HK-2 (cell line): ENCODE data around the gene PPL.
"Not testable (repeated sequence)": the region's sequence is repeated elsewhere in the genome, so short reads cannot be mapped to it uniquely, and the experiment has no call there.

Experiments used
- DNase-seq: peaks from one replicate; pipeline ENCODE4 v3.0.0-alpha.2; 2018; ENCODE audit not compliant: unreplicated experiment

PPL gene

DNA sequence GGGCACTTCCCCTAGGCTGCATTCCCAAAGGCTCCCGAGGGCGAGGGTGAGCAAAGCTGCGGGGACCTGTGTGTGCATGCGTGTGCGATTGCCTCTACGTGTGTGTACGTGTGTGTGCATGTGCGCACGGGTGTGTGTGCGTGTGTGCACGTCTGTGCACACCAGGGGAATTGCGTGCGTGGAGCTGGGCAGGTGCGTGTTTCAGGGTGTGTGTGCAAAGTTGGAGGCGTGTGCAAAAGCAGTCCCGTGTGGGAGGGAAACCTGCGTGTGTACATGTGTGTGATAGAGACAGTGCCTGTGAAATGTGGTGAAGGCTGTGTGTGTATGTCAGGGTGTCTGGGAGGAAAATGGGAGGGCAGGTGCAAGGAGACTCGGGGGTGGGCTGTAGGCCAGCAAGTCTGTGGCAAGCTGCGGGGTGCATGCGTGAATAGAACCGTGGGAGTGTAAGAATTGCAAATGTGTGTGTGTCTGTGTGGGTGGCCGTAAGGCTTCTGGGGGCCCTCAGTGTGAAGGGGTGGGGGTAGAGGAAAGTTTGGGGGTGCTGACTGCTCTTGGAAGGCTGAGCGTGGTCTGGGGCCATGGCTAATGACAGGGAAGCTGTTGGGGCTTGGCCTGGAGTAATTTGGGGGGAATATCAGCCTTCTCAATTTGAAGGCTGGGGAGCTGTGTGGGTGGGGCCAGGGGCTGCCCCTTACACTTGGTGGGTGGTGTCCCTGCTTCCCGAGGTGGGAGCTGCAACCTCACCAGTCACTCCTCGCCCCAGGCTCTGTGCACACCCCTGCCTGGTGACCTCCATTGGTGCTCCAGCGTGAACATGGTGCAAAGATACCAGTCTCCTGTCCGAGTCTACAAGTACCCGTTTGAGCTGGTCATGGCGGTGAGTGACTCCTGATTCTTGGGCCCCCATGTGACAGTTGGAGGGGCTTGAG lies 21.8 kb upstream of the PPL start:
- no peak for DNase-seq

DNA sequence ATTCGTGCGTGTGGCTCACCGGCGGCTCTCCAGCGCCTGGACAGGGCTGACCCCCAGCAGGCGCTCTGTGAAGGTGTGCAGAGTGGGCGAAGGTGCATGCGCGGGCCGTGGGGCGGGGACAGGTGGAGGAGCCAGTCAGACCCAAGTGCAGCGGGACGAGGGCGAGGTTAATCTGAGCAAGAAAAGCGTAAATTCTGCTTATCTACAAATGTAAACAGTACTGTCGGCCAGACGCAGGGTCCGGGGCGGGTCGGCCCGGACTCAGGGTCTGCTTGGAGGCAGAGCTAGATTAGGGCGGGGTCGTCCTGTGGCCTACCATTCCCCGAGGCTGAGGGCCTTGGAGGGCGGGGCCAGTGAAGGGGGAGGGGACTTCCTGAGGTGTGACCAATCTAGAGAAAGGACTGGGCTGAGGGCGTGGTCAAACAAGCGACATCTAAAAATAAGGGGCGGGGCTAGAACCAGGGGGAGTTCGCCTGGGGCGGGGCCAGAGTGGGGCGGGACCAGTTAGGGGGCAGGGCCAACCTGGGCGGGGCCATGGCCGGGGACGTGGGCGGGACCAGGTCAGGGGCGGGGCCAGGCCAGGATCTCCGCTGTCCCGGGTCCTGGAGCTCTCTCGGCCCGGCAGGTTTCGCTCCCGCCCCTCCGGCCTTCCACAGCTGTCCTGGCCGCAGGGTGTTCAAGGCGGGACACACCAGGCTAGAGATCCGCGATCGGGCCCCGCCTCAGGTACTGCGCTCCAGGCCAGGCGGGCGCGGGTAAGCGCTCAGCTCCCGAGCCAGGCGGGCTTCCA lies 21.0 kb upstream of the PPL start, which contains the start of gene SEC14L5:
Gene SEC14L5, plus strand, starts transcription at position 611 of the 790 bp plus-strand sequence. CDS start 994 bp downstream, outside the sequence.
- peak; percentile 93 for DNase-seq

DNA sequence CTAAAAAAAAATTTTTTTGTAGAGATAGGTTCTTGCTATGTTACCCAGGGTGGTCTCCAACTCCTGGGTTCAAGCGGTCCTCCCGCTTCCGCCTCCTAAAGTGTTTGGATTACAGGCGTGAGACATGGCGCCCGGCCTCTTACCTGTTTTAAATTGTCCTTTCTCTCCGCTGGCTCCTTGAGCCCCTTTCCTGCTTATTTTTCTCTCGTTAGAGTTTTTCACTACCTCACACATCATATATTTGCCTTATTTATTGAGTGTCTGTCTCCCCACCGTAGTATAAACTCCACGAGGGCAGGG lies 20.4 kb upstream of the PPL start:
- DNase-seq: no peak

DNA sequence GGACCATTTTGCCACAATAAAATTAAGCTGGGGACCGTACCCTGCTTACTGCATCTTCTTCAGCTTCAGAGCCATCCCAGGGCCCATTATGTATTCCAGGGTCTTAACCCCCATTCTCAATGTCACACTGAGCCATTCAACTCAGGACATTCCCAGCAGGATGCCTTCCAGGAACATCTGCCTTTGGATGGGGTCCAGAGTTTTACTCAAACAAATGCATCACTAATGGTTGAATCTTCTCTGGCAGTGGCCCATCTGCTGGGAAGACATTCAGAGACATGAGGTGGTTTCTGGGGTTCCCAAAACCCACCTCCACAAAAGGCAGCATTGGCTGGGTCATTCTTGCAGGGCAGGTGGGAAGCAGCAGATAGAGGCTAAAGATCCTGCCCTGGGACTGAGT lies 17.8 kb upstream of the PPL start:
- no peak for DNase-seq

DNA sequence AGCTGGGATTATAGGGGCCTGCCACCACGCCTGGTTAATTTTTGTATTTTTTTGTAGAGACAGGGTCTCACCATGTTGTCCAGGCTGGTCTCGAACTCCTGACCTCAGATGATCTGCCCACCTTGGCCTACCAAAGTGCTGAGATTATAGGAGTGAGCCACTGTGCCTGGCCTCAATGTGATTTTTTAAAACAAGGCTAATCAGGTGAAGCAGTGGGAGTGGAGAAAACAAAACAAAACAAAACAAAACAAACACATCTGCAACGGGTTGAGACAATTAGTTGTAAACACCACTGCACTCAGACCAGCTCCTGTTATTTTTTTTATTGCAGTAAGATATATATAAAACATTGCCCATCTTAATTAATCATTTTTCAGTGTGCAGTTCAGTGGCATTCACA lies 14.6 kb upstream of the PPL start:
- not testable (repeated sequence) for DNase-seq

DNA sequence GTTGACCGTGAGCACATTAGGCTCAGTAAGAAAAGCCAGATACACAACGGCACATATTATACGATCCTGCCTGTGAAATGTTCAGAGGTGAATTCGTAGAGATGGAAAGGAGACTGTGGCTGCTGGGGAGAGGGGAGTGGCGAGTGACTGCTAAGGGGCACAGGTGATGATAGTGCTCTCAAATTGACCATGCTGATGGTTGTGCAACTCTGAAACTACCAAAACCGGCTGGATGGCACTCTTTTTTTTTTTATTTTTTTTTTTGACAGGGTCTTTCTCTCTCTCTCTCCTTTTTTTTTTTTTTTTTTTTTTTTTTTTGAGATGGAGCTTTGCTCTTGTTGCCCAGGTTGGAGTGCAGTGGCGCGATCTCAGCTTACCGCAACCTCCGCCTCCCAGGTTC lies 13.0 kb upstream of the PPL start:
- DNase-seq: no peak

DNA sequence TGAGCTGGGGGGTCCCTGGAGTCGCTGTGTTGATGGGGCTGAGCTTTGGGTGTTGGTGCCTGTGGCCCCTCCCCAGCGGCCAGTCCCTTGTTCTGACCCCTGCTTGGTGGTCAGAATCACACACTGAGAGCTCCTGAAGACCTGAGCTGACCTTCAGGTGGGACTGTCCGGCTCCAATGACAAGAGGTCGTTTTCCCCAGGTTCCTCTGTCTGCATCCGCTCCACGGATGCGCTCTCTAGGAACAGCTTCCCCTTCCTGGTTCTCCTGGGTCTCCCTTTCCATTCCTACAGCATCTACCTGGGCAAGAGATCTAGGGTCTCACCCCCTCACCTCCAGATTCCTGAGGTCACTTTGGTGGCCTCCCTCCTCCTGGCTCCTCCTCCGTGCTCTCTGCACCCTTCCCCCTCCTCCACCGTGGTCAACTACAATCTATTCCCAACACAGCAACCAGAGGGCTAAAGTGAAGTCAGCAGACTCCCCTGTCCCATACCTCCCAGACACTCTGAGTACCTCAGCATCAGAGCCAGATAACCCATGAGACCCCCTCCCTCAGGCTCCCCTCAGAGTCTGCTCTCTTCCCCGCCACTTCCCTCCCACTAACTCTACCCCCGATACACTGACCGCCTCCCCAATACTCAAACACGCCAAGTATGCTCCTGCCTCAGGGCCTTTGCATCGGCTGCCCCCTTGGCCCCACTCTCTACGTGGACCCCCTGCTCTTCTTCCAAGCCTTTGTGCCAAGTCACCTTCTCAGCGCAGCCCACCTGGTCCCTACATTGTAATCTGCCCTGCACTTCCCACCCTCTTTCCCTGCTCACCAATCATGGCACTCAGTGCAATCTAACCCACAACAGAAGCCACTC lies 12.2 kb upstream of the PPL start:
- DNase-seq: no peak

DNA sequence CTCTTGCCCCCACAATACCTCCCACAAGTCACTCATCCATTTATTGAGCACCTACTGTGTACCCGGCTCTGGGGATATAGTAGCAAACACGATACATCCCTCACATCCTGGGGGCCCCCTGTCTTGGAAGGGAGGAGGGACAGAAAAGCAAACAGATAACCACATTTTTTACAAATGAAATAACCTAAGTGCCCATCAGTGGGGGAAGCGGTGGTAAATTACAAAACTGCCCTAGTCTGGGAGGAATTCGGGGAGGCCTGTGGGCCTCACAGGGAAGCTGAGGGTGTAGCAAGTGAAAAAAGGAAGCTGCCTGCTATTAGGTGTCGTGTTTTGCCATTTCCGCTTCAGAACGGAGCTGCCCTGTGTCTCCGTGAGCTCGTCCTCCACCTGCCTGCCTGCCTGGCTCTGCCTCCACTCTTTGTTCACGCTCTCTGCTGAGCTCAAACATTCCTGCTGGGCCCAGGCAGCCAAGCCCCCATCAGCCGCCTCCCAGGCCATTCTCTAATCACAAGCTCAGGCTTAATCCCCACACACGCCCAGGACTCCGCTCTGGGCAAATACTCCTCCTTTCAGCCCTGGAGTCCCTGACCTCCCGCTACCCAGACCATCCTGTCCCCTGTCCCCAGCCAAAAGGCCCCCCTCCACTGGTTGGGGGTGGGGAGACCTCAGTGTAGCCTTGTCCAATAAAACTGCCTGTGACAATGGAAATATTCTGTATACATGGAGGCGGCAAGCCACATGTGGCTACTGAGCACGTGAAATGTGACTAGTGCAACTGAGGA lies 11.0 kb upstream of the PPL start:
- no peak for DNase-seq

DNA sequence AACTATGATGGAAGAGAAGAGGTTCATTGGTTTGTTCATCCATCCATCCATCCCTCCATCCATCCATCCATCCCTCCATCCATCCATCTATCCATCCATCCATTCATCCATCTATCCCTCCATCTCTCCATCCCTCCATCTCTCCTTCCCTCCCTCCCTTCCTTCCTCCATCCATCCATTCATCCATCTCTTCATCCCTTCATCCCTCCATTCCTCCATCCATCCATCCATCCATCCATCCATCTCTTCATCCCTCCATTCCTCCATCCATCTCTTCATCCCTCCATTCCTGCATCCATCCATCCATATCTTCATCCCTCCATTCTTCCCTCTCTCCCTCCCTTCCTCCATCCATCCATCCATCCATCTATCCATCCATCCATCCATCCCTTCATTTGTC lies 10.0 kb upstream of the PPL start:
- DNase-seq: no peak

DNA sequence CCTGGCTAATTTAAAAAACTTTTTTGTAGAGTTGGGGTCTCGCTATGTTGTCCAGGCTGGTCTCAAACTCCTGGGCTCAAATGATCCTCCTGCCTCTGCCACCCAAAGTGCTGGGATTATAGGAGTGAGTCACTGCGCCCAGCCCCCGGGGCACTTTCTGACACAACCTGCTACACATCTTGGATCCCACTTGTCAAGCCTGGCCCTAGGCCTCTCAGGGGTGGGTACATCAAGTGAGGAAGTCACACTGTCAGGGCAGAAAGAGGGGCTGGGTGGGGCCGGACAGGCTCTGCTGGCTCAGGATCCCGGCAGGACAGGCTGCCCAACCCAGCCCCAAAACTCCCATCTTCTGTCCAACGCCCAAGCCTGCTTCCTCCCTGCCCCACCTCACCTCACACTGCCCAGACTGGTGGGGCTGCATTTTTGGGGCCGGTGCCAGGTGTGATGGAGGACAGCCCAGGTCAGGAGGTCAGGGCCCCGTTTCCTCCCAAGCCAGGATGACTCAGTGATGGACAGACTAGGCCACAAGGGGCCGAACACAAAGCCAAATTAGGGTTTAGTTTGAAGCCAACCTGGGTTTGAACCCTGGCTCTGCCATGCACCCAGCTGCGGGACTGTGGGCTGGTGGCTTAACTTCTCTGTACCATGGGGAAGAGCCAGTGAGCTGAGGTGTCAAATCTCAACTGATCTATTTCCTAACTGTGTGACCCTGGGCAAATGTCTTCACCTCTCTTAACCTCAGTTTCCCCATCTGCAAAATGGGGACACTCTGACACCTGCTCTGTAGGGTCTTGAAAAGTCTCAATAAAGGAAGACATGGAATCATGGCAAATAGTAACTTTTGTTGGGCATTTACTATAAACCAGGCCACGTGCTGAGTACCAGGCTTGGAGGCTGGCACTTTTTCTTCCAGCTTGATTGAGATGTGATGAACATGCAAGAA lies 8.9 kb upstream of the PPL start:
- DNase-seq: peak; percentile 34

DNA sequence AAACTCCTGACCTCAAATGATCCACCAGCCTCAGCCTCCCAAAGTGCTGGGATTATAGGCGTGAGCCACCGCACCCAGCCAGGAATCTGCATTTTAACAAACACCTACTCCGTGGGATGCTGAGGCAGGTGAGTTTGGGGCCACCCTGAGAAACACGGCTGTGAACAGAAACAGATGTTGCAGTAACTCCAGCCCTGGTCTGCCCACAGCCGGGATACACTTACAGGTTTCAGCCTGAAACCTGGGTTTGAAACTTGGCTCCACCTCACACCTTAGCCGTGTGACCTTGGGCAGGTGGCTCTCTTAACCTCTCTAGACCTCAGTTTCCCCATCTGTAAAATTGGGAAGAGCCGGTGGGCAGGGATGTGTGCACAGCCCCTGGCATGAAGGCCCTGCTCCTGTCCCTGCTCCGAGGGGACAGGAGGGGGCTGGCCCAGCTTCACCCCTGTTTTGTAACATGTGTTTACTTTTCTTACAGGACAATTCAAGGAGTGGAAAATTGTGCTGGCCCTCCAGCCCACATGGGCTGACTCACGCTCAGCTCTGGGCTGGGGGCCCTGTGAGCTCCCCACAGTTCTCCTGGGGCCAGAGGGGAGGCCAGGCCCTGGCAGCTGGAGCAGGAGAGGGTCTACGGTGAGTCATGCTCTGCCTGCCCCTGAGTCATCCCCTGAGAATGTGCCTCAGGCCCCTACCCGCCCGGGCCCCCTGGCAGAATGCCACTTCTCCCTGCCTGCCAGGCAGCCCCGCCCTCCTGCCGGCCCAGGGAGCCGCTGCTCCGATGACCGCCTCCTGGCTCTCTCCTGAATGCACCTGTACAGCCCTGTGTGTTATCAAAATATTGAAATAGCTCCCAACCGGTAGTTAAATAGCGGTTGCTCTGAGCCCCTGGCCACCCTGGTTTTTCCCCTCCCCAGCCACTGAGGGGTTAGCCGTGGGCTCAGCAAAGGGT lies 7.7 kb upstream of the PPL start:
- peak; percentile 95 for DNase-seq

DNA sequence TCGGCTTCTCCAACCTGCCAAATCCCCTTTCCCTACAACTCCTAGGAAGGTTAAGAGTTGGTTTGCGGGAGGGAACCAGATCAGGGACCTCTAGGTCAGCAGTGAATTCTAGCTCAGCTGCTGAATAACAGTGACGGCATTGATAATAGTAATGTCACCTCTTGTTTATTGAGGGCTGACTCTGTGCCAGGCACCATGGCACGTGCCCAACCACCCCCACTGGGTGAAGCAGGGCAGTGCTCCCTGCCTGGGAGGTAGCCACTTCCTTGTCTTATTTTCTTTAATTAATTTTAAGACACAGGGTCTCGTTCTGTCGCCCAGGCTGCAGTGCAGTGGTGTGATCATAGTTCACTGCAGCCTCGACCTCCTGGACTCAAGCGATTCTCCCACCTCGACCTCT lies 5.5 kb upstream of the PPL start:
- no peak for DNase-seq

DNA sequence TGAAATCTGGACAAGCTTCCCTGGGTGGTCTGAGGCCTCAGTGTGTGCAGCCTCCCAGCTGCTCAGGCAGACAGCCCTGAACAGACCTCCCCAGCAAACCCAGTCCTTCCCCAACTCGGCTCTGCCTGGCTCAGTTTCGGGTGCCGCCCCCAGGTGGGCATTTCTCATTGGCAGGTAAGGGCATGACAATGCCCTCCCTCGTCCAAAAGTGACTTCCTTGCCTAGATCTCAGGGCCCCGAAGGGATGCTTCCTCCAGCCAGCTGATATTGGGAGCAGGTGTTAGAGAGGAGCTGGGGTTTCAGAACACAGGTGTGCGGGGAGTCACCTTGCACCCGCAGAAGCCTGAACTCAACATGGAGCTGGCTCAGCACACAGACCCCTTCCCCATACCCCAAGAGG lies 3.8 kb upstream of the PPL start:
- no peak for DNase-seq

DNA sequence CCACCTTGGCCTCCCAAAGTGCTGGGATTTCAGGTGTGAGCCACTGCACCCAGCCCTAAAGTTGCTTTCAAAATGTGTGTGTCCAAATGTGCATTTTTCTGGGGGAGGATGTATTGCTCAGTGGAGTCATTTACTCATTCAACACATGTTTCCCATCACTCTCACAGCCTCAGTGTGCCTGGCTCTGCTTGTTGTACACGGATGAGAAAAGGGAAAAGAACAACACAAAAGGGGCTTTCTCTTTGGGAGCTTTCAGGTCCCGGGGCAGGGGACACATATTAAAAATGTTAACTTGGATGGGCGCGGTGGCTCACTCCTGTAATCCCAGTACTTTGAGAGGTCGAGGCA lies 1.7 kb upstream of the PPL start:
- DNase-seq: no peak

DNA sequence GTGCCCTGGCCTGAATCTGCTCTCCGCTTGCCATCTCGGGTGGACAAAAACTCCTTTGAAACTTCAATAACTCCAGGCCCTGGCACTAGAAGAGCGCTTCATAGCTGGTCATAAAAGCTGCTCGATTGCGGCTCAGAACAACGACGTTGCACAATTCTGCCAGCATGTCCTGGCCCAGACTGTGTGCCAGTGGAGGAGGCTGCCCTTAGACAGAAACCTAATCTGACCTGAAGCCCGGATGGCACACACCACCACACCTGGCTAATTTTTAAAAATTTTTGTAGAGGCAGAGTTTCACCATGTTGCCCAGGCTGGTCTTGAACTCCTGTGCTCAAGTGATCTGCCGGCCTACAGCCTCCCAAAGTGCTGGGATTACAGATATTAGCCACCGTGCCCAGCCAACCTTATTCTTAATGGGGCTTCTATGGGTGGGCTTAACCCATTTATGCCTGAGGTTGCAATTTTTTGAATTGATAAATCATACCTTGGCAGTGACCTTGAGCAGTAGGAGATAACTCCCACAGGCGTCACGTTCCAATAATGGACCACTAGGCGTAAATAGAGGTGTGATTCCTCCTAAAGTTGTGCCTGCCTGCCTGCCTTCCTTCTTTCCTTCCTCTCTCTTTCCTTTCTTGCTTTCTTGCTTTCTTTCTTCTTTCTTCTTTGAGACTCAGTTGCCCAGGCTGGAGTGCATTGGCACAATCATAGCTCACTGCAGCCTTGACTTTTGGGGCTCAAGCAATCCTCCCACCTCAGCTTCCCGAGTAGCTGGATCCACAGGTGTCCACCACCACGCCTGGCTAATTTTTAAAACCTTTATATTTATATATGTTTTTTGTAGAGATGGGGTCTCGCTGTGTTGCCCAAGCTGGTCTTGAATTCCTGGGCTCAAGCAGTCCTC lies 1.1 kb upstream of the PPL start:
- no peak for DNase-seq

DNA sequence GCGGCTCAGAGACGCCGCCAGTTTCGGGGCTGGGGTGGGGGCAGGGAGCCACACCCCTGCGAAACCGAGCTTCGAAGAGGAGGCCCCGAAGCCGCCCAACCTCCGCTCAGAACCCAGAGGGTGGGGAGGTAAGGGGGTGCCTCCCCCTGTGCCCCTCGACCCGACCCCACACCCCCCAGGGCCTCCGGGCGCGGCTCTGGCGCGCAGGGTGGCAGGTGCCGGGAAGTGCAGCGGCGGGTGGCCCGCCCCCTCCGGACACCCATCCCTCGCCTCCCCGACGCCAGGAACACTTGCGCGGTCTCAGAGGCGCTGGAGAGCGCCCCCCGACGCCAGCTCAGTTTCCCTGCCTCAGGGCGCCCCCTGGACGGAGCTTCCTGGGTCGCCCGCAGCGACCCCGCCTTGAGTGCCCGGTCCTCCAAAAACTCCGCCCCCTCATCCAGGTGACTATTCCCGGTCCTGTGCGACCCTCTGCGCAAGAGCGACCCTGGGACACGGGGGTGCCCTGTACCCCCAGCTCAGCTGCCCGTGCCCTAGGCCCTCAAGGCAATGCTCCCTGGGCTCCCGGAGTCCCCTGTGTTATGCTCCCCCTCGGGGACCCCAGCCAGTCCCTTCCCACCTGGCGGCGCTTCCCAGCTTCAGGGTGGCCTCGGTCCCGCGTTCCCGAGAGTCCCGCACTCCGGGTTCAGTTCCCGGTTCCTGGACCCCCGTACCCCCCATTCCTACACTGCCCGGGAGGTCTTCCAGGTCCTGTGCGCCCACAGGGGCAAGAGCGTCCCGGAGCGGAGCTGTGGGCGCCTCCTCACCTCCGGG lies 562 bp downstream of the PPL start:
- DNase-seq: no peak

DNA sequence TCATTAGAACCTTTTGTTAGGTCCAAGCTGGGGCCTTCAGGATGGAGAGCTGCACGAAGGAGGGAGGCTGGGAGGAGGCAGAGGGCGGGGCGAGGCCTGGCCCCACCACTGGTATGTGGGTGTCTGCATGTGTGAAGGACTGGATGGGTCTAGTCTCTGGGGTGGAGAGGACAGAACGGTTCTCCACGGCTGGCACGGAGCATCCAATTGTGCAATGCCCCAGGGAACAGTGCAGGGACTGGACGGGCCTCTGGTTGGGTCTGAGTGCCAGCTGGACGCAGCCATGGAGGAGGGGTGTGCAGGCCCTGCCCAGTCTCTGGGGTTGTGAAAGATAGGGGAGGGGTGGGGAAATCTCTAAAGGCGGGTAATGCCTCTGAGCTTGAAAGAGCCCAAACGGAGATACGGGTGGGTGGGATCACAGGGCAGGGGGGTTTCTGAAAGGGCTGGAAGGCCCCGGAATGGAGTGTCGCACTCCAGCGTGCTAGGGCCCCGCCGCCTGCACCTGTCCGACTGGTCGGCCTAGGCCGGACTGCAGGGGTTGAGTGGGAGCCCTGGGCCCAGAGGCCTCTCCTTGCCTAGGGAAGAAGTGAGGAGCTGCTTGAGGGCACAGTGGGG lies 1.6 kb downstream of the PPL start:
- DNase-seq: no peak
